Activated B cell treated with CpG ODN at 0.5 μM for 24 hours (primary cell): ENCODE data around the gene DLG2. TPM values are rescaled to one million over a fixed set of nuclear protein-coding genes. Genes with fewer than 3 reads are reported as not detected.

Experiments
- ATAC-seq: fragments of 200-7000 bp; cut with Tn5 transposase; one replicate; pipeline ENCODE4 v1.10.0; 2021; ENCODE audit warnings: low read depth, mild to moderate bottlenecking, moderate library complexity
- CTCF ChIA-PET: fragments of 350-600 bp; sonication (Branson Sonifier 250); formaldehyde crosslinking; loops from one replicate; lab custom pipeline; 2021; ENCODE audit warnings: antibody characterized with exemption; lab: Charles Lee
- POLR2A ChIA-PET: fragments of 350-600 bp; sonication (Branson Sonifier 250); formaldehyde crosslinking; loops from one replicate; lab custom pipeline; 2021; ENCODE audit warnings: antibody characterized with exemption; lab: Charles Lee
- DNase-seq: peaks from one replicate; pipeline ENCODE4 v3.0.0; 2022
- H3K27ac Mint-ChIP-seq: one replicate; pipeline ENCODE4 v1.8.0; 2020; ENCODE audit warnings: mixed read lengths
- H3K27me3 Mint-ChIP-seq: one replicate; pipeline ENCODE4 v1.8.0; 2021; ENCODE audit warnings: mixed read lengths
- H3K36me3 Mint-ChIP-seq: one replicate; pipeline ENCODE4 v1.8.0; 2021; ENCODE audit warnings: low read depth, mixed read lengths
- H3K4me1 Mint-ChIP-seq: one replicate; pipeline ENCODE4 v1.8.0; 2021; ENCODE audit warnings: mixed read lengths
- H3K4me3 Mint-ChIP-seq: one replicate; pipeline ENCODE4 v1.8.0; 2020; ENCODE audit warnings: mild to moderate bottlenecking, mixed read lengths
- H3K9me3 Mint-ChIP-seq: one replicate; pipeline ENCODE4 v1.8.0; 2020; ENCODE audit warnings: mixed read lengths
- intact Hi-C: fragments of 100-400 bp; cut with micrococcal nuclease; formaldehyde crosslinking; loops from one replicate; pipeline ENCODE4 v1.15.1; 2024
- total RNA-seq: library from RNA; stranded (reverse); gene quantifications from 2 replicates; pipeline ENCODE4 v1.2.3, GENCODE V29; 2022
- TF ChIP-seq, protein P1 (sequence below): fragments of 200-600 bp; IDR thresholded peaks from one replicate; pipeline ENCODE4 v1.8.0; 2022; ENCODE audit warnings: antibody characterized with exemption, mild to moderate bottlenecking

The DLG2 gene
- total RNA-seq, 1 donor from 2014 or later, result 2.7 TPM

DNA sequence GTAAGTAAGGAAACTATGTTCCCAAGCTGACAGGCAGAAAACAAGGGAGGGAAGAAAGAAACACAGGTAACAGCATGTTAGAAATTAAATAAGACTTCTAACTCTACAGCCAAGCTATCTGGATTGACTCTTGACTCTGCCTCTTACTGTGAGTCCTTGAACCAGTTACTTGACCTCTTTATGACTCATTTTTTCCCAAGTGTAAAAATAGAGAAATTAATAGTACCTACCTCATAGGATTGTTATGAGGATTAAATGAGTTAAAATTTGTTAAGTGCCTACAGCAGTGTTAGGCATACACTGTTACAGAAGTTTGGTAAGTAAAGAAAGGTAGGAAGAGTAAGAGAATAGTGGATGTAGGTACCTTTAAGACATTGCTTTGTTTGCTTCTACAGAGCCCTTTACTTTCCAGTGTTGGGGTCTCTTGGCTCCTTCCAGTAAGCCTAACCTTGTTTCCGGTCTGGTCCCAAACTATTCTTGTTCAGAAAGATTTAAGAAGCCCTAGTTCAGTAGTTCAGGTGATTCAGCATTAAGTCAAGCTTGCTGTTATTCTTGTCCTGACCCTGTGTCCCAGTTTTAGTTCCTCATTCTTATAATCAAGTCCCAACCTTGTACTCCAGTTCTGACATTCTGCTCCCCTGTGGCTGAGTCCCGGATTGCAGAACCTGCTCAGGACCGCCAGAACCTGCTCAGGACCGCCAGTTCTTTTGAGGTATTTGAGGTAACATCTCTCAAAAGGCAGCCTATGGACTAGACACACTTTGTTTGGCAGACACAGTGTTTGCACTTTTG, 1377.6 kb downstream of the DLG2 start:
- ATAC-seq (no peak), DNase-seq (no peak)
- ChIA-PET CTCF (no interaction called here), POLR2A (no interaction called here)
- TF ChIP-seq, protein P1, sequence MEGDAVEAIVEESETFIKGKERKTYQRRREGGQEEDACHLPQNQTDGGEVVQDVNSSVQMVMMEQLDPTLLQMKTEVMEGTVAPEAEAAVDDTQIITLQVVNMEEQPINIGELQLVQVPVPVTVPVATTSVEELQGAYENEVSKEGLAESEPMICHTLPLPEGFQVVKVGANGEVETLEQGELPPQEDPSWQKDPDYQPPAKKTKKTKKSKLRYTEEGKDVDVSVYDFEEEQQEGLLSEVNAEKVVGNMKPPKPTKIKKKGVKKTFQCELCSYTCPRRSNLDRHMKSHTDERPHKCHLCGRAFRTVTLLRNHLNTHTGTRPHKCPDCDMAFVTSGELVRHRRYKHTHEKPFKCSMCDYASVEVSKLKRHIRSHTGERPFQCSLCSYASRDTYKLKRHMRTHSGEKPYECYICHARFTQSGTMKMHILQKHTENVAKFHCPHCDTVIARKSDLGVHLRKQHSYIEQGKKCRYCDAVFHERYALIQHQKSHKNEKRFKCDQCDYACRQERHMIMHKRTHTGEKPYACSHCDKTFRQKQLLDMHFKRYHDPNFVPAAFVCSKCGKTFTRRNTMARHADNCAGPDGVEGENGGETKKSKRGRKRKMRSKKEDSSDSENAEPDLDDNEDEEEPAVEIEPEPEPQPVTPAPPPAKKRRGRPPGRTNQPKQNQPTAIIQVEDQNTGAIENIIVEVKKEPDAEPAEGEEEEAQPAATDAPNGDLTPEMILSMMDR, result no peak
- Mint-ChIP-seq H3K4me1 (peaks cover 2% of the 10 kb centered on the region), H3K36me3 (no peaks in the 10 kb centered on the region), H3K27ac (no peak overlapping the region), H3K4me3 (no peak overlapping the region), H3K9me3 (no peaks in the 10 kb centered on the region), H3K27me3 (no peaks in the 10 kb centered on the region)
- intact Hi-C loops, result no loop called here

DNA sequence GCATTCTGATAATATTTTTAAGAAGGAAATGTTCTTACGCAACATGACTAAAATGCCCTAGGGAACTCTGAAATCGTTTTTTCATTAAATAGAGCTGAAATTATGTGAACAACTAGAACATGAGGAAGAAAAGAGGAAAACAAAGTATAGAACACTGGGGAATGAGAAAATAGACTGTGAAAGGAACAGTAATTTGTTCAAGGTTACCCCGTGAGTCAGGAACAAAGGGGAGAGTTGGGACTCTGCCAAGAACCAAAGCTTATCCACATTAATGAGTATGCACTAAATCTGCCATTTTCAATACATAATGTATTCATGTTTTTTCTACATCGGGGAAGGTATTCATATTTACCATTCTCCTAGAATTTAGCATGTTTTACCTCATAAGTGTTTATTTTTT, 1379.2 kb downstream of the DLG2 start:
- no peak overlapping the region for H3K4me3 Mint-ChIP-seq
- TF ChIP-seq, protein P1, result no peak
- no peak overlapping the region for H3K27ac Mint-ChIP-seq
- H3K36me3 Mint-ChIP-seq, result no peaks in the 10 kb centered on the region
- ChIA-PET CTCF (no interaction called here), POLR2A (no interaction called here)
- ATAC-seq (no peak), DNase-seq (no peak)
- no peaks in the 10 kb centered on the region for H3K27me3 Mint-ChIP-seq
- H3K9me3 Mint-ChIP-seq, result no peaks in the 10 kb centered on the region
- intact Hi-C loops, result no loop called here
- H3K4me1 Mint-ChIP-seq, result peaks cover 2% of the 10 kb centered on the region

DNA sequence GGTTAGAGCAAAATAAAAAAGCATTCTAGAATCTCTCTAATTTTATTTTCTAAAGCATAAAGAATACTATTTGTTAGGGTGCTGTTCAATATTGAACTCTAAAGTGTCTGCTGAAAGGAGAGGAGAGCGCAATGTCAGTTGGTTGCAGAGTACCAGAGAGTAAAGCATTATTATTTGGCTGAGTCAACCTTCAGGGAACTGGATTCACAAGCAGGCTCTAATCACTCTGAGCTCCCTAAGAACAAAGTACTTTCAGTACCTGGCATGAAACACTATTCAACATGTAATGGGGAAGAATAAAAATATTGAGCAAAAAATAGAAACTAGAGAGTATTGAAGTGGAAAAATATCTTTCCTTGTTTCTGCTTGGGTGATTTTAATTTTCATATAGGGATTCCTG, 1380.0 kb downstream of the DLG2 start:
- no peak for ATAC-seq
- POLR2A ChIA-PET, result no interaction called here
- DNase-seq, result no peak
- H3K9me3 Mint-ChIP-seq, result no peaks in the 10 kb centered on the region
- H3K36me3 Mint-ChIP-seq, result no peaks in the 10 kb centered on the region
- intact Hi-C loops, result no loop called here
- no peak overlapping the region for H3K27ac Mint-ChIP-seq
- H3K4me3 Mint-ChIP-seq, result no peak overlapping the region
- H3K27me3 Mint-ChIP-seq, result no peaks in the 10 kb centered on the region
- peaks cover 2% of the 10 kb centered on the region for H3K4me1 Mint-ChIP-seq
- TF ChIP-seq, protein P1, result no peak
- CTCF ChIA-PET, result no interaction called here

DNA sequence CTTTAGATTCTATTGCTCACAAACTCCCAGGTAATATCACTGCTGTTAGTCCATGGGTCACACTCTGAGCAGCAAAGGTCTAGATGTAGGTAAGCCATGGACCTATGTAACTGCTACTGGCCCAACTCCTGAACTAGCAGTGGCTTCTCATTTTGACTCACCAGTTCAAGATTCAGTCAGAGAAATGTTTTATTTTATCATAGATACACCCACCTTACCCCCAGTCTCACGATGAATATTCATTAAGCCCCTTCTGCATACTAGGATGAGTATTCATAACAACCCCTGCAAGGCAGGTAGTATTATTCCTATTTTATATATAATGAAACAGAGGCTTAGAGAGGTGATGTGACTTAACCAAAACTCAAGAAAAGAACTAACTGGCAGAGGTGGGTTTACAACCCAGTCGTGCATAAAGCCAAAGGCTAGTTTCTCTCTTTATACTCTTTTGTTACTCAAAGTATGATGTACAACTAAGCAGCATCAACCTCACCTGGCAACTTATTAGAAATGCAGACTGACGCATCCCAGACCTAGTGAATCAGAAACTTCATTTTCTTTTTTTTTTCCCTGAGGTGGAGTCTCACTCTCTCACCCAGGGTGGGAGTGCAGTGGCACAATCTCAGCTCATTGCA, 1383.4 kb downstream of the DLG2 start:
- TF ChIP-seq, protein P1, result no peak
- ATAC-seq (no peak), DNase-seq (no peak)
- ChIA-PET CTCF (no interaction called here), POLR2A (no interaction called here)
- no peak overlapping the region for H3K4me3 Mint-ChIP-seq
- H3K4me1 Mint-ChIP-seq, result peaks cover 2% of the 10 kb centered on the region
- H3K27me3 Mint-ChIP-seq, result no peaks in the 10 kb centered on the region
- H3K27ac Mint-ChIP-seq, result no peak overlapping the region
- H3K9me3 Mint-ChIP-seq, result no peaks in the 10 kb centered on the region
- no peaks in the 10 kb centered on the region for H3K36me3 Mint-ChIP-seq
- intact Hi-C loops, result no loop called here

DNA sequence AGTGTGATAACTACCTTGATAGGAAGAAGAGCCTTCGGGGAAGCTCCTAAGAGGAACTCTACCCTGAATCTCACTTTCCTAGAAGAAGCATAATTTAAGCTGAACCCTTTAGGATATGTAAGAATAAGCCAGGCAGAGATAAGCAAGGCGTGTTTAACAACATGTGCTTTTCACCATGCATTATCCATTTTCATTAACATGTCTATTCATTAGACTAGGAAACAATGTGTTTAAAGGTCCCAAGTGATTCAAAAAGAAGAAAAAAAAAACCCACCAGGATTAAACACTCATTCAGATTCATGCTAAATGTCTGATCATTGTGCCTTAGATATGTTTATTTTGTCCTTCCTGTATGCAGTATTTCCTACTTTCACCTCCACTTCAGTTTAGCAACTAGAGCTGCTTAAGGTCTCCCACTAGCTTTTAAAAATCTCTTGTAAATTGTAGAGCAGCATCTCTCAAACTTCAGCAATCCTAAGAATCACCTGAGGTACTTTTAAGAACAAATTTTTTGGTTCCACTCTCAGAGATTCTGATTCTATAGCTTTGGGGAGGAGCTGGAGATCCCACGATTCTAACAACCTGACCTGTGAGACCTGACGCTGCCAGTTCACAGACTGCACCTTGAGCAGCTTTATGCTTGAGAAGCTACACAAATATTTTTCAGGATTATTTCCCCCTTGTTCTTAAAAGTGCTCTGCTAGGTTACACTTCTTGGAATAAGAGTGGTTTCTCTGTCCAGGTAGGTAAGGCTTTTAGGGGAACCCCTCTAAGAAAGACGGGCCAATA, 1385.6 kb downstream of the DLG2 start:
- Mint-ChIP-seq H3K4me1 (no peaks in the 10 kb centered on the region), H3K36me3 (no peaks in the 10 kb centered on the region), H3K27ac (no peak overlapping the region), H3K9me3 (no peaks in the 10 kb centered on the region), H3K4me3 (no peak overlapping the region), H3K27me3 (no peaks in the 10 kb centered on the region)
- ChIA-PET CTCF (no interaction called here), POLR2A (no interaction called here)
- ATAC-seq (no peak), DNase-seq (no peak)
- intact Hi-C loops, result no loop called here
- TF ChIP-seq, protein P1, result no peak
